RWPE1 (cell line): Measurements from ENCODE around the gene SMC6.
A peak's percentile ranks its signal among the peaks of the same experiment; 100 is the strongest.

ENCODE experiments used
- CTCF ChIA-PET: fragments of 350-600 bp; sonication (Branson Sonifier 250); formaldehyde crosslinking; extraction: SDS; loops from one replicate; lab custom pipeline; 2021; lab: Yijun Ruan, JAX
- POLR2A ChIA-PET: fragments of 400-600 bp; formaldehyde crosslinking; extraction: SDS; loops from one replicate; lab custom pipeline; 2020; ENCODE audit warnings: antibody characterized with exemption; ENCODE audit not compliant: low non-redundant PET; lab: Yijun Ruan, JAX
- DNase-seq: peaks from one replicate; pipeline ENCODE4 v3.0.0; 2012; ENCODE audit warnings: low spot score
- H3K27ac ChIP-seq: fragments of 450-650 bp; 2 replicates; pipeline ENCODE4 v1.5.1; 2017
- CTCF ChIP-seq: fragments of 450-650 bp; conservative IDR thresholded peaks from 2 replicates; pipeline ENCODE4 v1.5.1; 2017; ENCODE audit warnings: low read depth, mild to moderate bottlenecking

SMC6 gene

GRCh38 chr2:17617516-17617915, 136.1 kb downstream of the SMC6 start:
- no peak overlapping the region for H3K27ac ChIP-seq
- POLR2A ChIA-PET = no interaction called here
- CTCF ChIA-PET = no interaction called here
- TF ChIP-seq CTCF = no peak
- no peak for DNase-seq

- POLR2A ChIA-PET = no interaction called here
- CTCF ChIA-PET = interaction anchor here (0.6 kb wide), 1 partner anchor 27 kb away, joined by 3 read pairs; no protein-coding TSS in a partner anchor
- DNase-seq = no peak
- H3K27ac ChIP-seq = peak overlapping the region; percentile 87
- no peak for TF ChIP-seq CTCF
Observed at GRCh38 chr2:17616405-17616804, 137.2 kb downstream of the SMC6 start.

- H3K27ac ChIP-seq = peak overlapping the region; percentile 87
- peak; percentile 40 for DNase-seq
- POLR2A ChIA-PET = no interaction called here
- CTCF ChIA-PET = interaction anchor here (0.6 to 0.9 kb wide), 2 partner anchors 27 to 989 kb away, joined by 3 to 5 read pairs; no protein-coding TSS in a partner anchor
- TF ChIP-seq CTCF = no peak
Observed at GRCh38 chr2:17615728-17616351, 137.8 kb downstream of the SMC6 start.

- POLR2A ChIA-PET = no interaction called here
Observed at GRCh38 chr2:17615147-17615546, 138.5 kb downstream of the SMC6 start.

GRCh38 chr2:17614174-17614930, 139.3 kb downstream of the SMC6 start:
- ChIA-PET POLR2A (no interaction called here), CTCF (no interaction called here)
- no peak overlapping the region for H3K27ac ChIP-seq
- no peak for TF ChIP-seq CTCF
- no peak for DNase-seq

More at GRCh38 chr2:17615147-17615546, 138.5 kb downstream of the SMC6 start:
- H3K27ac ChIP-seq = no peak overlapping the region
- no peak for TF ChIP-seq CTCF
- no peak for DNase-seq
- CTCF ChIA-PET = interaction anchor here (0.9 kb wide), 1 partner anchor 989 kb away, joined by 5 read pairs; no protein-coding TSS in a partner anchor
